Activated naive CD4-positive, alpha-beta T cell treated with anti-CD3 and anti-CD28 coated beads, Interleukin-2, amount 50 U/mL, for 24 hours (primary cell): Measurements from ENCODE around the gene USH1C.

ENCODE experiments used
- H3K27ac Mint-ChIP-seq: one replicate; pipeline ENCODE4 v1.8.0; 2021; ENCODE audit warnings: mild to moderate bottlenecking, mixed read lengths
- H3K27me3 Mint-ChIP-seq: one replicate; pipeline ENCODE4 v1.8.0; 2021; ENCODE audit warnings: mixed read lengths
- H3K36me3 Mint-ChIP-seq: one replicate; pipeline ENCODE4 v1.8.0; 2021; ENCODE audit warnings: mixed read lengths
- H3K4me1 Mint-ChIP-seq: one replicate; pipeline ENCODE4 v1.8.0; 2021; ENCODE audit warnings: mixed read lengths
- H3K4me3 Mint-ChIP-seq: one replicate; pipeline ENCODE4 v1.8.0; 2021; ENCODE audit warnings: mild to moderate bottlenecking, mixed read lengths
- H3K9me3 Mint-ChIP-seq: one replicate; pipeline ENCODE4 v1.8.0; 2021; ENCODE audit warnings: mixed read lengths

USH1C gene

DNA sequence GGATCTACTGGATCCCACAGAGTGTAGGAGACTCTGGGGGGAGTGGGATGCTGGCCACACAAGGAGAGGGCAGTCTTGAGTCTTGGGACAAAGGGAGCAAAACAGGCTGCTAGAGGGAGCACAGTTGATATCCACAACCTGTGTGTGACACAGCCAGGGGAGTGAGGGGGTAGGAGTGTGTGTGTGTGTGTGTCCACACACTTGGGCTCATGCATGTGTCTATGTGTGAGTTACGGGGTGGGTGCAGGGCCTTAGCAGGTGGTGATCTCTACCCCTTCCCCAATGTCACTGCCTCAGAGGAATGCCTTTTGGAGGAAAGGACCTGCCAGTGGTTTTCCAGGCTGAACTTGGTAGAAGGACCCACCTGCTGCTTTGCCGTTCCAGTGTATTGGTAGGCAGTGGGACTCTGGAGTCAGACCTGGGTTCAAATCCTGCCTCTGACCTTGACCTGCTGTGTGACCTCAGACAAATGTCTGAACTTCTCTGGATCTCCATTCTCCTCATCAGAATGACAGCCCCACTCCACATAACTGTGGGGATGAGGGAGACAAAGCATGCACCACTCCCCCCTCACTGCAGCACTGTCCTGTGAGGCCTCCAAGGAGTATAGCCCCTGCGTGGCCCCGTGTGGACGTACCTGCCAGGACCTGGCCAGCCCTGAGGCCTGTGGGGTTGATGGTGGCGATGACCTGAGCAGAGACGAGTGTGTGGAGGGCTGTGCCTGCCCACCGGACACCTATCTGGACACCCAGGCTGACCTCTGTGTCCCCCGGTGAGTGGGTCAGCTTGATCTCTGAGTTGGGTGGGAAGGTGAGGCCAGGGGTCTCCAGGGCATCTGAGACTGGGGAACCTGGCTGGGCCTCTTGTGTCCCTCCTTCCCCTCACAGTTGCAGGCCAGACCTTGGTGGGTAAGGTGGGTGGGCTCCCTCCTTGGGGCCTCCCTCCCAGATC, 30.2 kb upstream of the USH1C start:
- no peak overlapping the region for H3K4me3 Mint-ChIP-seq
- H3K27me3 Mint-ChIP-seq = peaks cover 2% of the 10 kb centered on the region
- H3K4me1 Mint-ChIP-seq = peaks cover 5% of the 10 kb centered on the region
- H3K9me3 Mint-ChIP-seq = no peaks in the 10 kb centered on the region
- H3K27ac Mint-ChIP-seq = no peak overlapping the region
- H3K36me3 Mint-ChIP-seq = no peaks in the 10 kb centered on the region

DNA sequence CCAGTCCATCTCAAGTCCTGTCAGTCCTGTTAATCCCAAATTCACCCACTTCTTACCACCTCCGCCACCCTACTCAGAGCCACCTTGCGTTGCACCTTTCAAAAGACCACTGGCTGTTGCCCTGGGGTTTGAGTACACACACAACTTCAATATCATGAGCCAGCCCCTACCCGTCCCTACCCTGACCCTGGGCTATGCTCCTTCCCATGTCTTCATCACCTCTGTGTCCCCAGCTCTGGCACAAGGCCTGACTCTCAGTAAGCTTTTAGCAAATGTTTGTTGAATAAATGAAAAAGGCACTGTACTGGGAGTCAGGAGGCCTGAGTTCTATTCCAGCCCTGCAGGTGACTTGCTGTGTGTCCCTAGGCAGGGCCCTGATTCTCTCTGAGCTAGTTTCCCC, 29.3 kb upstream of the USH1C start:
- H3K27ac Mint-ChIP-seq = no peak overlapping the region
- peaks cover 5% of the 10 kb centered on the region for H3K4me1 Mint-ChIP-seq
- H3K36me3 Mint-ChIP-seq = no peaks in the 10 kb centered on the region
- H3K4me3 Mint-ChIP-seq = no peak overlapping the region
- no peaks in the 10 kb centered on the region for H3K9me3 Mint-ChIP-seq
- peaks cover 2% of the 10 kb centered on the region for H3K27me3 Mint-ChIP-seq

DNA sequence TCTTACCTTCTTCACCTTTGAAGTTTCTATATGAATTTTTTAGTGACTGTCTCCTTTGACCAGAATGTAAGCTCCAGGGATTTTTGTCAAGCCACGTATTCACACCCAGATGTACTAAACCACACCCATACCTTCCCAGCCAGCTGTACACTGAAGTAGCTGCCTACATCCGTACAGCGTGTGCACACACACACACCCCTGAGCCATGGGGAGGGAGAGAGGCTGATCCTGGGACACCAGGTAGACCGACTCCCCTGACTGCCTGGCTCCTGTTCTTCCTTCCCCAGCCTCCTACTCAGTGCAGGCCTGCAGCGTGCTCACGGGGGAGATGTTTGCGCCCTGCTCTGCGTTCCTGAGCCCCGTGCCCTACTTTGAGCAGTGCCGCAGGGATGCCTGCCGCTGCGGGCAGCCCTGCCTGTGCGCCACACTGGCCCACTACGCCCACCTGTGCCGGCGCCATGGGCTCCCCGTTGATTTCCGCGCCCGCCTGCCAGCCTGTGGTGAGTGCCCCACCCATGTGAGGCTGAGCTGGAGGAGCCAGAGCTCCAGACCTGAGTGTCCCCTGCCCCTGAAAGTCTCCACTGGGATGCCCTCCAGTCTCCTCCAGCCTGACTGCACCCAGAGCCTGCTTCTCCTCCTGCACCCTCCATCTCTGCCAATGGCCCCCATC, 28.7 kb upstream of the USH1C start:
- peaks cover 2% of the 10 kb centered on the region for H3K27me3 Mint-ChIP-seq
- H3K27ac Mint-ChIP-seq = no peak overlapping the region
- no peaks in the 10 kb centered on the region for H3K36me3 Mint-ChIP-seq
- H3K9me3 Mint-ChIP-seq = no peaks in the 10 kb centered on the region
- no peak overlapping the region for H3K4me3 Mint-ChIP-seq
- H3K4me1 Mint-ChIP-seq = peaks cover 5% of the 10 kb centered on the region

DNA sequence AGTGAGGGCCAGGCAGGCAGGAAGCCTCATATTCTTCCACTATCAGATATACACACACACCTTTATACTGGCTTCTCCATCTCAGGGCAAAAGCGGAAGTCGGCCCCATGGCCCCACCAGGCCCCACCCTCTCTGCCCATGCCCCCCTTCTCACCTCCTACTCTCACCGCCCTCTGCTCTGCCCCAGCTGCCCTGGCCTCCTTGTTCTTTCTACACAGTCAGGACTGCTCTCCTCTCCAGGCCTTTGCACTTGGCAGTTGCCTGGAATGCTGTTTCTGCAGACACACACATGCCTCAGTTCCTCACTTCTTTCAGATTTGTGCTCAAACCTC, 28.1 kb upstream of the USH1C start:
- Mint-ChIP-seq H3K27me3 (peaks cover 2% of the 10 kb centered on the region), H3K4me3 (no peak overlapping the region), H3K4me1 (peaks cover 5% of the 10 kb centered on the region), H3K9me3 (no peaks in the 10 kb centered on the region), H3K27ac (no peak overlapping the region), H3K36me3 (no peaks in the 10 kb centered on the region)

DNA sequence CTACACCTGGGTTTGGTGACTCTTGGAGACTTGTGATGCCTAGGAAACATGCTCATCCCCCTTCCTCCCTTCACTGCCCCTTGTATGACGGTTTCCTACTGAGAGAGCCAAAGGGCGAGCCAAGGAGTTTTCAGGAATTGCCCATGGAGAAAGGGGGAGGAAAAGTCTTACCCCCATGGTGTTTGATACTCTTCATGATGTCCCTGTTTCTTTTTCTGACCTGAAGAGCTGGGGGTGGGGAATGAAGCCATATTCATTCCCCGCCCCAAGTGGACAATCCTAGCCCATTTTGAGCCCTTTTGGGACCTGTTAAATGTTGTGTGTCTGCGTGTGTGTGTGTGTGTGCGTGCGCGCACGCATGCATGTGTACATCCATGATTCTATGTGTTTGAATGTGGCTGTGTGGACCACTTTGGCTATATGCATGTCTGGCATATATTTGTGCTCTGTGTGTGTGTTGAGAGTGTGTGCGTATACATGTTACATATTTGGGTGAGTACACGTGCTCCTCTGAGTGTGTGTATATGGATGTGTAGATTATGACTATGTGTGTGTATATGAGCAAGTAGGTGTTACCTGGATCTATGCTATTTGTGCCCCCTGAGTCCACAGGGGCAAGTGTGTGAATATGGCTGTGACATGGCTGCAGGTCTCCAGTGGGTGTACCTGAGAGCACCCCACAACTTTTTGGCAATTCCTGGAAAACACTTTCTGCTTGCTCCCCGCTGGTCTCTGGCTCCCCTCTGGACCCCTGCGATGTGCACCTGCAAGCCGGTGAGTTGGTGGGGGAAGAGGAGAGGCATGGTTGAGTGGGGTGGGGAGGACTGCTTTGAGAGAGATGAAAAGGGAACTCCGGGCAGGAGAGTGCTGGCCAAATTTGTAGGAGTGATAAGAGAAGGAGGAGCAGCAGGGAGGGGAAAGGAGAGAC, 27.5 kb upstream of the USH1C start:
- peaks cover 2% of the 10 kb centered on the region for H3K27me3 Mint-ChIP-seq
- H3K27ac Mint-ChIP-seq = no peak overlapping the region
- H3K36me3 Mint-ChIP-seq = no peaks in the 10 kb centered on the region
- H3K4me1 Mint-ChIP-seq = peaks cover 5% of the 10 kb centered on the region
- no peaks in the 10 kb centered on the region for H3K9me3 Mint-ChIP-seq
- no peak overlapping the region for H3K4me3 Mint-ChIP-seq

GRCh38 chr11:17570034-17570433, 25.8 kb upstream of the USH1C start:
- H3K4me3 Mint-ChIP-seq = no peak overlapping the region
- no peaks in the 10 kb centered on the region for H3K9me3 Mint-ChIP-seq

GRCh38 chr11:17568944-17569343, 24.7 kb upstream of the USH1C start:
- no peak overlapping the region for H3K4me3 Mint-ChIP-seq
- no peaks in the 10 kb centered on the region for H3K36me3 Mint-ChIP-seq
- no peak overlapping the region for H3K27ac Mint-ChIP-seq
- H3K27me3 Mint-ChIP-seq = no peaks in the 10 kb centered on the region
- peaks cover 5% of the 10 kb centered on the region for H3K4me1 Mint-ChIP-seq
- H3K9me3 Mint-ChIP-seq = no peaks in the 10 kb centered on the region

More at GRCh38 chr11:17570034-17570433, 25.8 kb upstream of the USH1C start:
- Mint-ChIP-seq H3K36me3 (no peaks in the 10 kb centered on the region), H3K27me3 (peaks cover under 1% of the 10 kb centered on the region), H3K27ac (no peak overlapping the region), H3K4me1 (peaks cover 5% of the 10 kb centered on the region)

GRCh38 chr11:17564687-17565042, 20.4 kb upstream of the USH1C start:
- H3K4me1 Mint-ChIP-seq = no peaks in the 10 kb centered on the region
- no peaks in the 10 kb centered on the region for H3K27me3 Mint-ChIP-seq
- no peak overlapping the region for H3K27ac Mint-ChIP-seq
- H3K4me3 Mint-ChIP-seq = no peak overlapping the region
- no peaks in the 10 kb centered on the region for H3K36me3 Mint-ChIP-seq
- no peaks in the 10 kb centered on the region for H3K9me3 Mint-ChIP-seq

DNA sequence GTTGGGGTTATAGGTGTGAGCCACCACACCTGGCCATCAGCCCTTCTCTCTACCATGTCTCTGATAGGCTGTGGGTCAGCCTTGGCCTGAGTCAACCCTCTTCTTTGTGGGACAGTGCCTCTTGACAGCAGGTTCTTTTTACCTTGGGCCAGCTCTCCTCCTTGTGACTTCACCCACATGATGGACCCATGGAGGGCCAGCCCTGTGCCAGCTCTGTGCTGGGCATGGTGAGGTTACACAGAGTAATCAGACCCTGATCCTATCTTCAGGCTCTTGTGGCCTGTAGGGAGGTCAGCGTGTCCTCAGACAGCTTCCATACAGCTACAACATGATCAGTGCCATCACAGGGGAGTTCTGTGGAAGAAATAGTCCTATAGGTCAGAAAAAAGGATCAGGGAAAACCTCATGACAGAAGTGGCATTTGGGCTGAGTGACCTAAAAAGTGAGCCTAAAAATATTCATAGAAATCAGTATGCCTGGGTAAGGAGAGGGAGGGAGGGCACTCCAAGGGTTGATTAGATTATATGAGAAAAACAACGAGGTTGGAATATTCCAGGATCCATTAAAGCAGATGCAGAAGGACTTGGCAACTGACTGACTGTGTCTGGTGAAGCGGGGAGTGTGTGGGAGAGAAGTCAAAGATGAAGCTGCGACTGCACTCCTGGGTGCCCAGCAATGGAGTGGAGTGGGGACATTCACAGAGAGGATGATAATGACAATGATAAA, 19.9 kb upstream of the USH1C start:
- H3K4me1 Mint-ChIP-seq = no peaks in the 10 kb centered on the region

DNA sequence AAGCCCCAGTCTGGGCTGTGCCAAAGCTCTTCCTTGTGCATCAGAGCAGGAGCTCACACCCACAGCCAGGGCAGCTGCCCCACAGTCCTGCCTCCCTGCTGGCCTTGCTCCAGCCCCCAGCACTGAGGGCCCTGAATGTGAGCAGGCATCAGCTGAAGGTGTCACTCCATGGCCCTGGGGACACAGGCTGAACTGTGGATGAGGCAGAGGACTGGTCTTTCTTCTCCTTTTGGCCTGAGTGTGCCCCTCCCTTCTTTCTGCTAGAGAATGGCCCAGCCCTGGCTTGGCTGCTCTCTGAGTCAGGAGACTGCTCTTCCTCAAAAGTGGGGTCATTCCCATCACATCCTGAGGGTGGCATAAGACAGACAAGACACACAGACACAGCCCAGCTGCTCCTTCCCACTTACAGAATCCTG, 19.0 kb upstream of the USH1C start:
- Mint-ChIP-seq H3K4me1 (no peaks in the 10 kb centered on the region), H3K27ac (no peak overlapping the region), H3K4me3 (no peak overlapping the region), H3K27me3 (peaks cover 2% of the 10 kb centered on the region), H3K36me3 (no peaks in the 10 kb centered on the region), H3K9me3 (no peaks in the 10 kb centered on the region)

More for the DNA sequence above, 19.9 kb upstream of the USH1C start:
- H3K9me3 Mint-ChIP-seq = no peaks in the 10 kb centered on the region
- H3K27ac Mint-ChIP-seq = no peak overlapping the region
- no peak overlapping the region for H3K4me3 Mint-ChIP-seq
- no peaks in the 10 kb centered on the region for H3K36me3 Mint-ChIP-seq
- H3K27me3 Mint-ChIP-seq = no peaks in the 10 kb centered on the region

DNA sequence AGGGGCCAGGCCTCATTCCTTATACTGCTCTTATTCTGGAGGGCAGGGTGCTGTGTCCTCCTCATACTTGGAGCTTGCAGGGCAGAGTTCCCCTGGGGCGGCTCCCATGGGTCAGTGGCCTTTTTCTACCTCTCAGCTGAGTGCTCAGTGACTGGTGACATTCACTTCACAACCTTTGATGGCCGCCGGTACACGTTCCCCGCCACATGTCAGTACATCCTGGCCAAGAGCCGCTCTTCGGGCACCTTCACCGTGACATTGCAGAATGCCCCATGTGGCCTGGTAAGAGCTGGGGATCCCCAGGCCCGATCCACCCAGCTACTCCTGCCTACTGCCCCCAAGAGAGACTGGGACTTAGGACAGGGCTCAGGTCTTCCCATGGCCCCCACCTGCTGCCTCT, 17.3 kb upstream of the USH1C start:
- Mint-ChIP-seq H3K36me3 (no peaks in the 10 kb centered on the region), H3K9me3 (no peaks in the 10 kb centered on the region), H3K27me3 (peaks cover 6% of the 10 kb centered on the region), H3K4me1 (no peaks in the 10 kb centered on the region), H3K4me3 (no peak overlapping the region), H3K27ac (no peak overlapping the region)

GRCh38 chr11:17561111-17561415, 16.8 kb upstream of the USH1C start:
- H3K27ac Mint-ChIP-seq = no peak overlapping the region
- no peaks in the 10 kb centered on the region for H3K9me3 Mint-ChIP-seq
- H3K4me1 Mint-ChIP-seq = no peaks in the 10 kb centered on the region
- H3K27me3 Mint-ChIP-seq = peaks cover 6% of the 10 kb centered on the region
- H3K4me3 Mint-ChIP-seq = no peak overlapping the region
- no peaks in the 10 kb centered on the region for H3K36me3 Mint-ChIP-seq

DNA sequence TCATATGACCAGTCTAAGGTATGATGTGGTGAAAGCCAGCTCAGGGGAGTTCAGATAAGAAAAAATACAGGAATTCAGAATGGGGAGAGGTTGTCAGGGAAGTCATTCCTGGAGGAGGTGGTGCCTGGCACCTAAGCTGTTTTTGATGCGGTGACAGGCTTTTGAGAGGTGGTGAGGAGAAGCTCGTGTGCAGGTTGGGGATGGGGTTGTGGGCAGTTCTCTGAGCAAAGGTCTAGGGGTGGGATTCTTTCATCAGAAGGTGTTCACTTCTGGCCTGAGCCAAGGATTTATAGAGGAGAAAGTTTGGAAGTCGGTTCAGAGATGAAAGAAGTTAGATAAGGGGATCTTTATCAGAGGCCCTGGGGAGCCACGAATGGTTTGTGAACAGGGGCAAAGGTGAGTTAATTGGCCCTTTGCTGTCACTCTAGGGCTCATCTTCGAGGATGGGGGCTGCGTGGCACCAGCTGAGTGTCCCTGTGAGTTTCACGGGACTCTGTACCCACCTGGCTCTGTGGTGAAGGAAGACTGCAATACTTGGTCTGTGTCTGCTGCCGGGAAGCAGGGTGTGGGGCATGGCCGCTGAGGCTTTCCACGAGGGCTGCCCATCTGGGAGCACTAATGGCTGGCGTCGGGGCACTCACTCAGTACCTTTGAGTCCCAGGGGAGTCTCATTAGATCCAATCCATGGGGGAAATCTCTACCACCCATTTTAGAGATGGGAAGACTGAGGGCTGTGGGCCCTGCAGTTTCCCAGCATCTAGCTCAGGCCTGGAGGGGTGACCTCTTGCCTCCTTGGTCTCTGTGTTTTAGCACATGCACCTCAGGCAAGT, 16.3 kb upstream of the USH1C start:
- H3K36me3 Mint-ChIP-seq = no peaks in the 10 kb centered on the region
- H3K27me3 Mint-ChIP-seq = peaks cover 6% of the 10 kb centered on the region

GRCh38 chr11:17559341-17560087, 15.3 kb upstream of the USH1C start:
- no peak overlapping the region for H3K27ac Mint-ChIP-seq
- H3K4me1 Mint-ChIP-seq = no peaks in the 10 kb centered on the region
- peaks cover 6% of the 10 kb centered on the region for H3K27me3 Mint-ChIP-seq
- H3K4me3 Mint-ChIP-seq = no peak overlapping the region
- no peaks in the 10 kb centered on the region for H3K9me3 Mint-ChIP-seq
- H3K36me3 Mint-ChIP-seq = no peaks in the 10 kb centered on the region

More for the DNA sequence above, 16.3 kb upstream of the USH1C start:
- Mint-ChIP-seq H3K4me1 (no peaks in the 10 kb centered on the region), H3K4me3 (no peak overlapping the region), H3K27ac (no peak overlapping the region), H3K9me3 (no peaks in the 10 kb centered on the region)
